GM18868 (cell line): ENCODE measurements around the gene COL5A1.
"Not testable (repeated sequence)": the region's sequence is repeated elsewhere in the genome, so short reads cannot be mapped to it uniquely, and the experiment has no call there.

Experiments
- ATAC-seq: cut with Tn5 transposase; IDR thresholded peaks from one replicate; pipeline ENCODE4 v1.9.1; 2021; ENCODE audit warnings: mild to moderate bottlenecking, moderate library complexity; ENCODE audit not compliant: unreplicated experiment

The COL5A1 gene

DNA sequence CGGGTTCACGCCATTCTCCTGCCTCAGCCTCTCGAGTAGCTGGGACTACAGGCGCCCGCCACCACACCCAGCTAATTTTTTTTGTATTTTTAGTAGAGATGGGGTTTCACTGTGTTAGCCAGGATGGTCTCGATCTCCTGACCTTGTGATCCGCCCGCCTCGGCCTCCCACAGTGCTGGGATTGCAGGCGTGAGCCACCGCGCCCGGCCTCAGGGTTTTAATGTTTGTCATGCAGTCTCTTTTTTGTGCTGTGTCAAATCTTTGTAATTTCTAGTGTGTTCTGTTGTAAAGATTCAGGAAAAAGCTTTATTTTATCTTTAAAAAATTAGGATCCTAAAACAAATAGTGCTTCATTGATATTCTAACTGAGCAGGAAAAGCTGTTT, 62.1 kb downstream of the COL5A1 start:
- ATAC-seq = not testable (repeated sequence)

DNA sequence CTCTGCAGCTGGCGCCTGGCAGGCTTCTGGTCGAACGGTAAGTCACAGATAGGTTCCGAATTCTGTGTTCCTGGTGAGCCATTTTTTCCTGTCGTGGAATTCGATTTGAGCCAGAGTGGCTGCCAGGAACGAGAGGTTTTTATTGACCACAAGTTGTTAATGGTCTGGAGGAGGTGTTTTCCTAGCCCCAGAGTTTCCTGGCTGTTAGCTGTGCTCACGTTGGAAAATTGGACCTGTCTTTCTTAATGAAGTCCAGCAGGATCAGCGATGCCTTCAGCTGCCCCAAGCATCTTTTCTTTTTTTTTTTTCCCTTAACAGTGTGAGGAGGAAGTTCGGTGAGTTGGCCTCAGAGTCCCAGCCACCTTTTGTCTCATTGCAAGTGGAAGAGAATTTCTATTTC, 62.9 kb downstream of the COL5A1 start:
- no peak for ATAC-seq

DNA sequence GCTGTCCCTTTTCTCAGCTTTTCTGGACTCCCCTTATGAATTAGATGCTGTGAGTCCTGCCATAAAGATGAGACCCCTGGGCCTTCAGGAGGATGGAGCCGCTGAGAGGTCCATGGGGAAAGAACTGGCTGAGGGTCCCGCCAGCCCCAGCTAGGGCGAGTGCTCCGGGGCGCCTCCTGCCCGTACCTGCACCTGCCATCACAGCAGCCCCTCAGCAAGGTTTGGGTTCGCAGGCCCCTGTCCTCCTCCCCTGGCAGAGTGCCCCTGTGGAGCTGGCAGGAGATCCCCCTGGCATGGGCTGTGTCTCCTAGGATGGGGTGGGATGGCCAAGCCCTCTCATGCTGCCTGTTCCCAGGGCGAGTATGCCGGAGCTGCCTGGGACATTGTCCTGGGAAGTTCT, 64.2 kb downstream of the COL5A1 start:
- ATAC-seq = no peak

DNA sequence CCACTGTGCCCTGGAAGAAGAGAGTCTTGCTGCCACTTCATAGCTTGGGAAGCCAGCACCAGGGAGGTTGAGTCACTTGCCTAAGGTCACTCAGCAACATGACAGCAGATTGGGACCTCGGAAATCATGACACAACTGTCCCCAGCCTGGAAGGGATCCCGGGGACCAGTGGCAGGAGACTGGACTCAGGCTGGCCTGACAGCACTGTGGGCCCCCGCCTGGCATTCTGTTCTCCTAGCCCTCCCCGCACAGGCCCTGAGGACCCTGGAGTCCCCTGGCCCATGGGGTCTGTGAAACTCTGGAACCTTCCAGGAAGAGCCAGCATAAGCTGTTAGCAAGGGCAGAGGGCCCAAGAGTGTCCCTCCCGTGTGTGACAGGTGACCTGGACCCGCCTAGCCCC, 64.9 kb downstream of the COL5A1 start:
- ATAC-seq = no peak

DNA sequence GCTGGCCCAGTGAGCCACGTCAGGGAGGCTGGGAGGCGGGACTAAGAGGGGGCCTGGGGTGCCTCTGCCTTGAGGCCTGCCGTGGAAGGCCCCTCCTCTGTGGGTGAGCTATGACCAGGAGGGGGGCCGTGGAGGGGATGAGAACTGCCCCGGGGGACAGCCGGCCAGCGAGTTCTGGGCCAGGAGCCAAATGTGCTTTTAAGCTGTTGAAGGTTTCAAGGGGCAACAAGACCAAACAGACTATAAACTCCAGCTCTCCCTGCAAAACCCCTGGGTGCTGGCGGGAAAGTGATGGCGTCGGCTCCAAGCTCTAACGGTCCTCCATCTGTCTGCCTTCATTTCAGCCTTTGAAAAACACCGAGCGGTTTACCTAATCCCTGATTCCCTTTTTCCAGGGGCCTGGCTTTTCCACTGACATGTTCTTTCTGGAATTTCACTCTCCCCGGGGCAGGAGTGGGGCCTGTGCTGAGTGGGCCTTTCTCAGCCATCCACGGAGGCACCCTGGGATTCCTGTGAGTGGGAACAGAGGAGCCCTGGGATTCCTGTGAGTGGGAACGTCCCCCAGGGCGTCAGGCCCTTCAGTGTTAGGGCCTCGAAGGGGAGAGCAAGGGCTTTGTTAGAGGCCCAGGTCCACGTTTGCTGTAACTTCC, 65.6 kb downstream of the COL5A1 start:
- ATAC-seq = no peak

DNA sequence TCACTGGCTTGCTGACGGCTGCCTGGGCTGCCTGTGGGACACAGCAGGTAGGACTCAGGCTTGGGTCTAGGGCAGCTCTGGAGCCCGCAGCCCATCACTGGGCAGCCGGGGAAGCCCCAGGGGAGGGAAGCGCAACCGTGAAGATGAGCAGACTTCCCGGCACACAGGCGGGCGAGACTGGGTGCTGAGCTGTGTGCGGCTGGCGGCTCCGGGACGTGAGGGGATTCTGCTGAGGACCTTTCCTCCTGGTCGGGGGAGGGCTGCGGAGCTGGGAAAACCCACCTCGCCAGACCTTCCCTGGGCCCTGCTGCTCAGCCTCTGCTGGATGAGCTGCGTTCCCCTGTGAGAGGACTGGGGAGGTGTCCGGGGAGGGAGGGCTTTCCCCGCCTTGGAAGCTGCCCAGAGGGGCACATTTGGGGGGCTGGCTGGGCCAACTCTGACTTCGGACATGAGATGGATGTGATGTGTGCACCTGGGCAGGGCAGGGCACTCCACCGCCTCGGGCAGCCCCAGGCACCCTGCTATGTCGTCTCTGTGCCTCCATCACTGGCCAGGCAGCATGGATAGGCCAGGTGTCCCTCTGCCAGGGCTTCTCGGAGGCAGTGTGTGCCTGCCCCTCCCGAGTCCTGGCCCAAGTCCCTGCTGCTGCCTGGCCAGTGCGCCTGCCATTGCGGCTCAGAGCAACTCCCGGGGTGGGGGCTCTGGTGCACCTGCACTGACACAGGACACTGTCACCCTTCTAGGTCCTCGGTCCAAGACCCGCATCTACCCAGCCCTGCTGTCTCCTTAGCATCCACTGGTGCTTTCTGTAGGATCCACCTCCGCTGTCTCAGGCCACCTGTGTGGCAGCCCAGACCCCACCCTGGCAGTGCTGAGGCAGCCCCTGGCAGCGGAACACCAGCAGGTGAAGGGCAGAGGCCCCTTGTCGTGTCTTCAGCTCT, 66.4 kb downstream of the COL5A1 start:
- no peak for ATAC-seq

DNA sequence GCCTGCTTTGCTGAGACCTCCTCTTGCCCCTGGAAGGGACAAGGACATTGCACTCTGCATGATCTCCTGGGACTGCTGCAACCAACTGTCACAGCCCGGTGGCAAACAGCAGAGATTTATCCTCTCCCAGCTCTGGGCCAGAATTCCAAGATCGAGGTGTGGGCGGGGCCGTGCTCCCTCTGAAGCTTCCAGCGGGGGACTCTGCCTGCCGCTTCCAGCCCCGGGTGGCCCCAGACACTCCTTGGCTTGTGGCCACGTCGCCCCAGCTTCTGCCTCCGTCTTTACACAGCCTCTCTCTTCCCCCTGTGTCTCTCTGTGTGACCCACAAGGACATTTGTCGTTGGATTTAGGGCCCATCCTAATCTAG, 67.1 kb downstream of the COL5A1 start:
- no peak for ATAC-seq

DNA sequence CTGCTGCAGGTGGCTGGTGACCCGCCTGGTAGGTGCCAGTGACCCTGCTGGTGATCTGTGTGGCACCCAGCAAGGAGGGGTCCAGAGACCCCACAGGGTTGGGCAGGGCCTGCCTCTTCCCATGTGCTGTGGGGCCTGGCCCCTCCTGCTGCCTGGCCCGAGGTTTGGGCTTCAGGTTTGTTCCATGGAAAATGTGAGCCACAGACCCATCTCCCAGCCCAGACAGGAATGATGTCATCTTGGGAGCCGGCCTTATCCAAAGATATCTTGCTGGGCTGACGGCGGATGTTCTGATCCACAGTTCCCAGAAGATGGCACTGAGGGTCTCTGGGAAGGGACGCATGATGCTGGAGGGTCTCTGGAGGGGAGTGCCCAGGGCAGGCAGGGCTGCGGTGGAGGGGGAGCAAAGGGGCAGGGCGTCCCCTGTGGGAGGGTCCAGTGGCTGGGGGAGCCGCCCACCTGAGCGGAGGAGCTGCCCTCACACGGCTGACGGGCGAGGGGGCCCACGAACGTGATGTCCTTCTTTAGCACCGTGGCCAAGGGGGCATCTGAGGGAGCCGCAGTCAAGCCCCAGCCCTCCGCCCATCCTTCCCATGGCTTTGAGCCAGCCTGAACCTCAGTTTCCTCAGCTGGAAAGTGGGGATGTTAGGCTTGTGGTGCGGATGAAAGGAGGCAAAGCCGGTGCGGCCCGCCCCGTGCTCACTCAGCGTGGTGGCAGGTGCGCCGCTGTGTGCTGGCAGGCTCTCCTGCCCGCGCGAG, 68.1 kb downstream of the COL5A1 start:
- ATAC-seq = no peak

DNA sequence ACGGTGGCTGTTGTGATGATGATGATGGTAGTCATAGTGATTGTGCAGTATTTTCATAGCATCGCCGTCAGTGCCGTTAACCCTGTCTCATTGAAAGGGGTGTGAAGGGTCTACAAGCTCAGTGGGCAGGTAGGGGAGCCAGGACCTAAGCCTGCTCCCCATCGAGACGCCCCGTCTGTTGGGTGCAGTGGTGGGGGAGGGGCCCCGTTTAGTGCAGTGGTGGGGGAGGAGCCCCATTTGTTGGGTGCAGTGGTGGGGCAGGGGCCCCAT, 68.6 kb downstream of the COL5A1 start:
- no peak for ATAC-seq

DNA sequence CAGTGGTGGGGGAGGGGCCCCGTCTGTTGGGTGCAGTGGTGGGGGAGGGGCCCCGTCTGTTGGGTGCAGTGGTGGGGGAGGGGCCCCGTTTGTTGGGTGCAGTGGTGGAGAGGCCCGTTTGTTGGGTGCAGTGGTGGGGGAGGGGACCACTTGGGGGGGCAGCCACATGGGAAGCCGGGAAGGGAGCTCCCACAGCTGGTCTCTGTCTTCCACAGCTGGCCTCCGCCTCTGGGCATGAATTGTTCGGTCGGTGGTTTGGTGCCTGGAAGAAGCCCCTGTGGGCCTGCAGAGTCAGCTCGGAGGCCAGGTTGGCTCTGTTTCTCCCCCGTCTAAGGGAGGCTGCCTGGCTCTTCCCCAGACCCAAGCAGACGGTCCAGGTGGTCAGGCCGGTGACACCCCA, 69.3 kb downstream of the COL5A1 start:
- ATAC-seq = no peak

DNA sequence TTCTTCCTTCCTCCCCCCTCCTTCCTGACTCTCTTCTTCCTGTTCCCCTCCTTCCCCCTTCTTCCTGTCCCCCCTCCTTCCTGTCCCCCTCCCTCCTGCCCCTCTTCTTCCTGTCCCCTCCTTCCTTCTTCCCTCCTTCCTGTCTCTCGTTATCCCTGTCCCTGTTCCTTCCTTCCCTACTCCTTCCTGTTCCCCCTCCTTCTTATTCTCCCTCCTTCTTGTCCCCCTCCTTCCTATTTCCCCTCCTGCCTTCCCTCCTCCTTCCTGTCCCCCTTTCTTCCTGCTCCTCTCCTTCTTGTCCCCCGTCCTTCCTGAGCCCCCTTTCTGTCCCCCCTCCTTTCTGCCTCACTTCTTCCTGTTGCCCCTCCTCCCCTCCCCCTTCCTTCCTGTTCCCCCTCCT, 70.6 kb downstream of the COL5A1 start:
- ATAC-seq = no peak

DNA sequence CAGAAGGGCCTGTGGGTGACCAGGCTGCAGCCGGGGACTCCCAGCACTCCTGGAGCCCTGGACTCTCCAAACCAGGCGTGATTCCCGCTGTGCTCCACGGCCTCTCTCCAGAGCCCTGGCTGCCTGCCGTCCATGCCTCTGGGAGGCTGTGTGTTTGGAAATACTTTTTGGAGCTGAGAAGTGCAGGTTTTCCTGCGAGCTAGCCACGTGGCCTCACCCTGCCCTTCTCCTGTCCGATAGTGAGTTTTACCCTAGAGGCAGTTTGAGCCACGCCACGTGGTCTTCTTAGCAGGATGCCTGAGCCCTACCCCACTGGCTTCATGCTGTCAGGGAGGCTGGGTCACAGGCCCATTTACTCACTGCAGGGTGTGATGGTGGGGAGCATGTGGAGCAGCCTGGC, 71.3 kb downstream of the COL5A1 start:
- no peak for ATAC-seq

DNA sequence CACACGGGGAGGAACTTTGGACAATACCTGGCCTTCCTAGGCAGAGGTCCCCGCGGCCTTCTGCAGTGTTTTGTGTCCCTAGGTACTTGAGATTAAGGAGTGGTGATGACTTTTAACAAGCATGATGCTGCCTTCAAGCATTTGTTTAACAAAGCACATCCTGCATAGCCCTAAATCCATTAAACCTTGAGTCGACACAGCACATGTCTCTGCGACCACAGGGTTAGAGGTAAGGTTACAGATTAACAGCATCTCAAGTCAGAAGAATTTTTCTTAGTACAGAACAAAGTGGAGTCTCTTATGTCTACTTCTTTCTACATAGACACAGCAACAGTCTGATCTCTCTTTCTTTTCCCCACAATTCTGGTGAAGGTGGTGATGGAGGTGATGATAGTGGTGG, 73.9 kb downstream of the COL5A1 start:
- ATAC-seq = not testable (repeated sequence)

DNA sequence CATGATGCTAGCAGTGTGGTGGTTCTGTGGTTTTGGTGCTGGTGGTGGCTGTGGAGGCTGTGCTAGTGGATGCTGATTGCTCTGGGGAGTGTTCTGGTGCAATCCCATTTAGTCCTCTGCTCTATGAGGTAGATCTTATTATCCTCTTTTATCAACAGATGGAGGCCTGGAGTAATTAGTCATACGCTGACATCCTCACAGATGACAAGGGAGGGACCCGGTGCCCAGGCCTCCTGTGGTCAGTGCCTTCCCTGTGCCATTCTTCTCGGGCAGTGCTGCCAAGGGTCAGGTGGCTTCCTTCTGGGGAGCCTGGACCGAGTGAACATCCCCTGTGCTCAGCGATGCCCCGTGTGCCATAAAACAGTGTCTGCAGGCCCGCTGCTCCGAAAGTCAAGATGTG, 74.5 kb downstream of the COL5A1 start:
- no peak for ATAC-seq

DNA sequence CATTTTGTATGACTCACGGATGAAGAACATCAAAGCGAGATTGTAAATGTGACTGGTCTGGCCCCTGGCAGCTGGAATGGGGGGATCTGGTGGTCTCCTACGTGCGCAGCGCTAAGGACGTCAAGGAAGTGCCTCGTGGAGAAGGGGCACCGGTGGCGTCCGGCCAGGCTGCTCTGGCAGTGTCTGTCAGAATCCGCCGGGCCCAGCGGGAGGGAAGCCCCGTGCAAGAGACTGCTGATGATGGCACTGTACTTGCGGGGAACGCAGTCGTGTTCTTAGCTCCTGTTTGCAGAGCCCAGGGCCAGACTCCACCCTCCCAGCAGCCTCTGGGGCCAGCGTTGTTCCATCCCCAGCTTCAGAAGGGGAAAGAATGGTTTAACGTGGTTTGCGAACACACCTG, 75.5 kb downstream of the COL5A1 start:
- ATAC-seq = no peak

DNA sequence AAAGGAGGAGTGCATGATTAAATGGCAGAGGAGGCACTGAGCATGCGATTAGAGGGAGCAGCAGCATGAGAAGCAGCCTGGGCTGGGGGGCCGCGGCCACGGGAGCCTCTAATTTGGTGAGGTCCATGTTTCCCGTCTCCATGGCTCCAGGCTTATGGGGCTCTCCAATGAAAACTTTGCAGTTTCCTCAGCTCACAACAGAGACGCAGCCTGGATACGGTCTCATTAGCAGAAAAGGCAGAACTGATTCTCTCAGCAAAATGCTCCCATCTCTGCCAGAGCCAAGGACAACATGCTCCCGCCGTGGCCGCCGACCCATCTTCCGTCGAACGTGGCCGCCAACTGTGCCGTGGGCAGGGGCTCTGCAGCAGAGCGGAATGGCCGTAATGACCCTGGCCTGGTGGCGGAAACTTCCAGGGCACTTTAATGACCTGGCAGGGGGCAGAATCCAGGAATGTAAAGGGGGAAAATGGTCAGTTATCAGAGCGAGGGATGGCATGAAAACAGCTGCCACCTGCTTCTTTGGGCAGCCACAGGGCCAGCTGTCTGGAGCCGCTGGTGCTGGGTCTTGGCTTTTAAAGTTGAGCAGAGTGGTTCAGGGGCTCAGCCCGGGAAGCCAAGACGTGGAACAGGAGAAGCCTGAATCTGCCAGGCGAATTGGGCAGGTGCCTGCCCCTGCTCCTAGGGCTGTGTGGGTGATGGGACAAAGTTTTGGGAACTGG, 76.5 kb downstream of the COL5A1 start:
- no peak for ATAC-seq

DNA sequence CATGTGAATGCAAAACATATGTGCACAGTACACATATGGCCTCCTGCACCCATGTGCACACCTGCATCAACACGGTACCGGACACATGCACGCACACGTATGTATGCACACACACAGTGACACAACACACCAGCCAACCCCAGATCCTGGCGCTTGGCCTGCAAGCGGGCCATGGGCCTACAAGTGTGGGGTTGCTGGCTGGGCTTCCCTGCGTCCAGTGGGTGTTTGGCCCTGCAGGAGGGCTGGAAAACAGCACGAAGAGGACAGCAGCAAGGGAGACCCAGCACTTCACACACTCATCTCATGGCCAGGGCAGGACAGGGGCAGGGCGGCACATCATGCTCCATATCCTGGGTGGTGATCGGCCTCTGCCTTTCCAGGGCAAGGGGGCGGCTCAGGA, 77.7 kb downstream of the COL5A1 start:
- ATAC-seq = no peak

DNA sequence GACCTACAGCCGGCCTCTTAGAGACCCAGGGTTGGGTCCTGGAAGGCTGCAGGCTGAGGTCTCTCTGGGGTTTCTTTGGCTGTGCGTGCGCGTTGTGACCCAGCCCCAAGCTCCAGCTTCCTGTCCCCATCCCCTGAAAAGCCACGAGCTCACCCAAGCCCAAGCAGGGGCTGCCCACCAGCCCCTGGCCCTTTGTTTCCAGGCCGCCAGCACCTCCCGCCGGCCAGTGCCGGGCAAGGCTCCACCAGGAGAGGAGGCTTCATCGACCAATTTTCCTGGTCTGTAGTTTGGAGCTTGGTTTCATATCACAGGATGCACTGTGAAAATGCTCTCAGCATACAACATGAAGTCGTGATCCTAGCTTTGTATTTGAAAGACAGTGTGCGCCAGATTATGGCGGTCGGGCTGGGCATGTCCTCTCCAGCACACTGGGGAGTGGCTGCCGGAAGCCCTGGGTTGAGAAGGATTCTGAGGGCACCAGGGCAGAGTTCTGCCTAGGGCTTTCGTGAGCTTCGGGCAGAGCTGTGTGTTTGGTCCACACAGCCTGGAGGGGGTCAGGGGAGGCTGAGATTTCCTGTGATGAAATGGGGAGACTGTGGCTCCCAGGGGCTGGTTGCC, 78.6 kb downstream of the COL5A1 start:
- ATAC-seq = no peak

DNA sequence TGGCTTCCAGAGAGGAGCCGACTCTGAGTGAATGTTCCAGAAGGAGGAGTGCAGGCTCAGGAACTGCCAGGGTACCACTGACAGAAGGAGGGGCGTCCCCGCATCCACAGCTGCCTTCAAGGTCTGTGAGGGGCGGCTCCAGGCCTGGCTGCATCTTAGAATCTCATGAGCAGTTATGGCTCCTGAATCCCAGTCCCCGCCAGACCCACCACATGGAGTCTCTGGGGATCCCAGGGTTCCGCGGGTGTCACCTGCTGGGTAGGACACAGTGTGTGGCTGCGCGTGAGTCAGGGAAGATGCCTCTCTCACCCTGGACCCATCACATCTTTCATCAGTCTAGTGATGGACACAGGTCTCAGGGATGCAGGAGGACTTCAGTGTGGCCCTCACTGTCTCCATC, 79.2 kb downstream of the COL5A1 start:
- ATAC-seq = no peak

DNA sequence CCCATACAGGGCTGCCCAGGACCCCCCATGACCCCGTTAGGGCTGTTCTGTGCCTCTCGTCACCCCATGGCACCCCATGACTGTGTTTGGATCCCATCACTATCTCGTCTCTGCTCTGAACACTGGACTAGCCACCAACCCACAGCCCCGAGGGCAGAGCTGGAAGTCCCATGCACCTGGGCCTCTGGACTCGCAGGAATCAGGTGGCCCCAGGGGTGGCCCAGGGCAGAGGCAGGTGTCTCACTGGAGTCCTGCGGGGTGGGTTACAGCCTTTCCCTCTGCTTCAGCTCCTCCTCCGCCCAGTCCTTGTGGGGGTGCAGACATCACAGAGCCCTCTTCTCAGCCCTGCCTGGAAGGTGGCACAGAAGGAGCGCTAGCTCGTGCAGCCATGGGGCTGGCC, 79.7 kb downstream of the COL5A1 start:
- no peak for ATAC-seq

DNA sequence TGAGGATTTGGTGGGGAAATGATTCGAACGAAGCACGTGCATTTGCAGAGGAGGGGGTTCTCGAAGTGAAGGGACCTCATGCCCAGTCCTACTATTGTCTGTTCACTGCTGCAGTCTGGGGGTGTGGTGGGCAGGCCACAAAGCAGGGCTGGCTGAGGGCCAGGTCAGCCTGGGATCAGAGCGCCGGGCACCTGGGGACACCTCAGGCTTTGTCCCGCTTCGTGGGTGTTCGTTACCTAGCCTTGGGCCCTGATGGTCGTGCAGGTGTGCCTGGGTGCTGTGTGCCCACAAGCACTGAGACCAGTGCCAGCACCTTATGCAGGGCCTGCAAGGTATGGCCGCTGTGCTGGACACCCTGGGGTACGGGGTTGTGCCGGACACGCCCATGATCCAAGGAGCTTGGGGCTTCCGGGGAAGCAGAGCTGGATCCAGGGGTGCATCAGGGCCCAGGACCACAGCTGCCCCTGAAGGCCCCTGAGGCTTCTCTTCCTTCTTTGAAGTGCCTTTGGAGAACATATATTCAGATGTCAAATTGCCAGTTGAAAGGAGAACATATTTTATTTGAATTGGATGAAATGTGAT, 80.6 kb downstream of the COL5A1 start:
- ATAC-seq = no peak
